Measurements from ENCODE around the gene PLCH1. TPM values are rescaled to one million over a fixed set of nuclear protein-coding genes. Genes with fewer than 3 reads are reported as not detected.

Gene PLCH1
- total RNA-seq, 1 experiment from 2014 or later: 8.9 TPM

DNA sequence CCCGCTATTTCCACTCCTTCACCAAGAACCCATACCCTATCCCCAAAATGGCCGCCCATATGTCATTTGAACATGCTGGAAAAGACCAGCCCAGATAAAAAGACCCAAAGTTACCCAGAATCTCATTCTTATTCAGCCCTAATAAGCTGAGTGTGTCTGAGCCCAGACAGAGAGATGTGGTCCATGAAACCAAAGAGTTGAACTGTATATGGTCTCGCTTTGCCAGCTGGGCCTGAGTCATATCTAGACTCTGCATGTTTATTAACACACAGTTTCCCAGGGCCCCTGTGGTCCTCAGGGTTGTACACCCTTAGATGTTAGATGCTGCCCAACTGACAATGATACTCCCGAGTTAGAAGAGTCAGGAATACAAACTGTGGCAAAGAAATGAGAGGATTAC, 249.5 kb downstream of the PLCH1 start:
- H3K27ac Mint-ChIP-seq: no peak overlapping the region
- ChIA-PET CTCF (interaction anchor here (1.6 kb wide), 1 partner anchor 311 kb away, joined by 4 read pairs; the partner anchor contains the start of gene C3orf33), POLR2A (no interaction called here)
- ATAC-seq: no peak
- no peak for TF ChIP-seq ESRRA (CRISPR knock-in tag; IDR thresholded peaks at IDR 0.05; ENCODE audit: borderline replicate concordance)
- no peak for TF ChIP-seq ZNF396 (CRISPR knock-in tag; IDR thresholded peaks at IDR 0.05; ENCODE audit: borderline replicate concordance)
- TF ChIP-seq, protein P1, sequence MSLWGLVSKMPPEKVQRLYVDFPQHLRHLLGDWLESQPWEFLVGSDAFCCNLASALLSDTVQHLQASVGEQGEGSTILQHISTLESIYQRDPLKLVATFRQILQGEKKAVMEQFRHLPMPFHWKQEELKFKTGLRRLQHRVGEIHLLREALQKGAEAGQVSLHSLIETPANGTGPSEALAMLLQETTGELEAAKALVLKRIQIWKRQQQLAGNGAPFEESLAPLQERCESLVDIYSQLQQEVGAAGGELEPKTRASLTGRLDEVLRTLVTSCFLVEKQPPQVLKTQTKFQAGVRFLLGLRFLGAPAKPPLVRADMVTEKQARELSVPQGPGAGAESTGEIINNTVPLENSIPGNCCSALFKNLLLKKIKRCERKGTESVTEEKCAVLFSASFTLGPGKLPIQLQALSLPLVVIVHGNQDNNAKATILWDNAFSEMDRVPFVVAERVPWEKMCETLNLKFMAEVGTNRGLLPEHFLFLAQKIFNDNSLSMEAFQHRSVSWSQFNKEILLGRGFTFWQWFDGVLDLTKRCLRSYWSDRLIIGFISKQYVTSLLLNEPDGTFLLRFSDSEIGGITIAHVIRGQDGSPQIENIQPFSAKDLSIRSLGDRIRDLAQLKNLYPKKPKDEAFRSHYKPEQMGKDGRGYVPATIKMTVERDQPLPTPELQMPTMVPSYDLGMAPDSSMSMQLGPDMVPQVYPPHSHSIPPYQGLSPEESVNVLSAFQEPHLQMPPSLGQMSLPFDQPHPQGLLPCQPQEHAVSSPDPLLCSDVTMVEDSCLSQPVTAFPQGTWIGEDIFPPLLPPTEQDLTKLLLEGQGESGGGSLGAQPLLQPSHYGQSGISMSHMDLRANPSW (CRISPR knock-in tag; conservative IDR thresholded peaks at IDR 0.05; ENCODE audit: low read depth): no peak
- TF ChIP-seq, protein P2, sequence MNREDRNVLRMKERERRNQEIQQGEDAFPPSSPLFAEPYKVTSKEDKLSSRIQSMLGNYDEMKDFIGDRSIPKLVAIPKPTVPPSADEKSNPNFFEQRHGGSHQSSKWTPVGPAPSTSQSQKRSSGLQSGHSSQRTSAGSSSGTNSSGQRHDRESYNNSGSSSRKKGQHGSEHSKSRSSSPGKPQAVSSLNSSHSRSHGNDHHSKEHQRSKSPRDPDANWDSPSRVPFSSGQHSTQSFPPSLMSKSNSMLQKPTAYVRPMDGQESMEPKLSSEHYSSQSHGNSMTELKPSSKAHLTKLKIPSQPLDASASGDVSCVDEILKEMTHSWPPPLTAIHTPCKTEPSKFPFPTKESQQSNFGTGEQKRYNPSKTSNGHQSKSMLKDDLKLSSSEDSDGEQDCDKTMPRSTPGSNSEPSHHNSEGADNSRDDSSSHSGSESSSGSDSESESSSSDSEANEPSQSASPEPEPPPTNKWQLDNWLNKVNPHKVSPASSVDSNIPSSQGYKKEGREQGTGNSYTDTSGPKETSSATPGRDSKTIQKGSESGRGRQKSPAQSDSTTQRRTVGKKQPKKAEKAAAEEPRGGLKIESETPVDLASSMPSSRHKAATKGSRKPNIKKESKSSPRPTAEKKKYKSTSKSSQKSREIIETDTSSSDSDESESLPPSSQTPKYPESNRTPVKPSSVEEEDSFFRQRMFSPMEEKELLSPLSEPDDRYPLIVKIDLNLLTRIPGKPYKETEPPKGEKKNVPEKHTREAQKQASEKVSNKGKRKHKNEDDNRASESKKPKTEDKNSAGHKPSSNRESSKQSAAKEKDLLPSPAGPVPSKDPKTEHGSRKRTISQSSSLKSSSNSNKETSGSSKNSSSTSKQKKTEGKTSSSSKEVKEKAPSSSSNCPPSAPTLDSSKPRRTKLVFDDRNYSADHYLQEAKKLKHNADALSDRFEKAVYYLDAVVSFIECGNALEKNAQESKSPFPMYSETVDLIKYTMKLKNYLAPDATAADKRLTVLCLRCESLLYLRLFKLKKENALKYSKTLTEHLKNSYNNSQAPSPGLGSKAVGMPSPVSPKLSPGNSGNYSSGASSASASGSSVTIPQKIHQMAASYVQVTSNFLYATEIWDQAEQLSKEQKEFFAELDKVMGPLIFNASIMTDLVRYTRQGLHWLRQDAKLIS (CRISPR knock-in tag; IDR thresholded peaks at IDR 0.05; ENCODE audit: borderline replicate concordance): no peak
- no peak for TF ChIP-seq GRHL2 (CRISPR knock-in tag; IDR thresholded peaks at IDR 0.05; ENCODE audit: insufficient replicate concordance, severe bottlenecking)
- no peak for TF ChIP-seq GTF2I (CRISPR knock-in tag; conservative IDR thresholded peaks at IDR 0.05)
- no peak for TF ChIP-seq CREB1 (CRISPR knock-in tag; IDR thresholded peaks at IDR 0.05)
- no peak for TF ChIP-seq ZBTB21 (CRISPR knock-in tag; IDR thresholded peaks at IDR 0.05; ENCODE audit: borderline replicate concordance)
- no peak for TF ChIP-seq RELA (CRISPR knock-in tag; IDR thresholded peaks at IDR 0.05; ENCODE audit: borderline replicate concordance)
- TF ChIP-seq NFE2L1 (CRISPR knock-in tag; IDR thresholded peaks at IDR 0.05): no peak
- TF ChIP-seq, protein P3, sequence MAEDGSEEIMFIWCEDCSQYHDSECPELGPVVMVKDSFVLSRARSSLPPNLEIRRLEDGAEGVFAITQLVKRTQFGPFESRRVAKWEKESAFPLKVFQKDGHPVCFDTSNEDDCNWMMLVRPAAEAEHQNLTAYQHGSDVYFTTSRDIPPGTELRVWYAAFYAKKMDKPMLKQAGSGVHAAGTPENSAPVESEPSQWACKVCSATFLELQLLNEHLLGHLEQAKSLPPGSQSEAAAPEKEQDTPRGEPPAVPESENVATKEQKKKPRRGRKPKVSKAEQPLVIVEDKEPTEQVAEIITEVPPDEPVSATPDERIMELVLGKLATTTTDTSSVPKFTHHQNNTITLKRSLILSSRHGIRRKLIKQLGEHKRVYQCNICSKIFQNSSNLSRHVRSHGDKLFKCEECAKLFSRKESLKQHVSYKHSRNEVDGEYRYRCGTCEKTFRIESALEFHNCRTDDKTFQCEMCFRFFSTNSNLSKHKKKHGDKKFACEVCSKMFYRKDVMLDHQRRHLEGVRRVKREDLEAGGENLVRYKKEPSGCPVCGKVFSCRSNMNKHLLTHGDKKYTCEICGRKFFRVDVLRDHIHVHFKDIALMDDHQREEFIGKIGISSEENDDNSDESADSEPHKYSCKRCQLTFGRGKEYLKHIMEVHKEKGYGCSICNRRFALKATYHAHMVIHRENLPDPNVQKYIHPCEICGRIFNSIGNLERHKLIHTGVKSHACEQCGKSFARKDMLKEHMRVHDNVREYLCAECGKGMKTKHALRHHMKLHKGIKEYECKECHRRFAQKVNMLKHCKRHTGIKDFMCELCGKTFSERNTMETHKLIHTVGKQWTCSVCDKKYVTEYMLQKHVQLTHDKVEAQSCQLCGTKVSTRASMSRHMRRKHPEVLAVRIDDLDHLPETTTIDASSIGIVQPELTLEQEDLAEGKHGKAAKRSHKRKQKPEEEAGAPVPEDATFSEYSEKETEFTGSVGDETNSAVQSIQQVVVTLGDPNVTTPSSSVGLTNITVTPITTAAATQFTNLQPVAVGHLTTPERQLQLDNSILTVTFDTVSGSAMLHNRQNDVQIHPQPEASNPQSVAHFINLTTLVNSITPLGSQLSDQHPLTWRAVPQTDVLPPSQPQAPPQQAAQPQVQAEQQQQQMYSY (CRISPR knock-in tag; IDR thresholded peaks at IDR 0.05): no peak
- no peak for TF ChIP-seq ZNF317 (CRISPR knock-in tag; IDR thresholded peaks at IDR 0.05; ENCODE audit: borderline replicate concordance, low read depth)
- no peaks in the 10 kb centered on the region for H3K27me3 Mint-ChIP-seq (ENCODE audit: low read depth)
- H3K4me3 Mint-ChIP-seq: no peak overlapping the region
- no peaks in the 10 kb centered on the region for H3K9me3 Mint-ChIP-seq
- DNase-seq (ENCODE audit: low spot score): no peak
- H3K4me1 Mint-ChIP-seq: peaks cover 6% of the 10 kb centered on the region; the same call in 1 of the 2 replicates
- peaks cover 14% of the 10 kb centered on the region for H3K36me3 Mint-ChIP-seq

DNA sequence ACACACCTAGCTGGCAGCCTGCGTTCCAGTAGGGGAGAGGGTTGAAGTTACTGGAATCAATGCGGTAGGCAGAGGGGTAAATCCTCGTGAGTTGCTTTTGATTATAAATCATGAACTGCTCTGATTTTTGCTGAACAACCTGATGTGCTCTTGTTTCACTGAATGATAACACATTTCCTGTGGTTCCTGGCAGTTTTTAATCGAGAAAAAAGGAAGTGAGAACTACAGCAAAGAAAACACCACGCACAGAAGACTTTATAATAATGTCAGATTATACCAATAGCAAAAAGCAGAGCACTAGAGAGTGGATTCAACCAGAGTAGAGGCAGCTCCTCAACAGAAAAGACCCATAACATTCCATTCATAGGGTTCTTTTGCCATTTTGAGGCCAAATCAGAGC, 250.5 kb downstream of the PLCH1 start:
- H3K4me3 Mint-ChIP-seq: no peak overlapping the region
- CTCF ChIA-PET: interaction anchor here (1.1 to 1.6 kb wide), 2 partner anchors 208 to 312 kb away, joined by 3 to 4 read pairs; partner anchors contain the start of gene C3orf33
- peaks cover 6% of the 10 kb centered on the region; the same call in 1 of the 2 replicates for H3K4me1 Mint-ChIP-seq
- H3K36me3 Mint-ChIP-seq: peaks cover 14% of the 10 kb centered on the region
- no peaks in the 10 kb centered on the region for H3K9me3 Mint-ChIP-seq
- no peaks in the 10 kb centered on the region for H3K27me3 Mint-ChIP-seq (ENCODE audit: low read depth)
- ATAC-seq: no peak
- POLR2A ChIA-PET: no interaction called here
- no peak overlapping the region for H3K27ac Mint-ChIP-seq
- no peak for DNase-seq (ENCODE audit: low spot score)
- TF ChIP-seq SOX15 (CRISPR knock-in tag; IDR thresholded peaks at IDR 0.05) (no peak), ETV6 (CRISPR knock-in tag; IDR thresholded peaks at IDR 0.05) (no peak), NFE2L1 (CRISPR knock-in tag; IDR thresholded peaks at IDR 0.05) (no peak), GRHL2 (CRISPR knock-in tag; IDR thresholded peaks at IDR 0.05; ENCODE audit: insufficient replicate concordance, severe bottlenecking) (no peak), NR2C2 (CRISPR knock-in tag; IDR thresholded peaks at IDR 0.05) (no peak)
- TF ChIP-seq, protein P4, sequence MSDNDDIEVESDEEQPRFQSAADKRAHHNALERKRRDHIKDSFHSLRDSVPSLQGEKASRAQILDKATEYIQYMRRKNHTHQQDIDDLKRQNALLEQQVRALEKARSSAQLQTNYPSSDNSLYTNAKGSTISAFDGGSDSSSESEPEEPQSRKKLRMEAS (CRISPR knock-in tag; IDR thresholded peaks at IDR 0.05): no peak
- TF ChIP-seq, protein P5, sequence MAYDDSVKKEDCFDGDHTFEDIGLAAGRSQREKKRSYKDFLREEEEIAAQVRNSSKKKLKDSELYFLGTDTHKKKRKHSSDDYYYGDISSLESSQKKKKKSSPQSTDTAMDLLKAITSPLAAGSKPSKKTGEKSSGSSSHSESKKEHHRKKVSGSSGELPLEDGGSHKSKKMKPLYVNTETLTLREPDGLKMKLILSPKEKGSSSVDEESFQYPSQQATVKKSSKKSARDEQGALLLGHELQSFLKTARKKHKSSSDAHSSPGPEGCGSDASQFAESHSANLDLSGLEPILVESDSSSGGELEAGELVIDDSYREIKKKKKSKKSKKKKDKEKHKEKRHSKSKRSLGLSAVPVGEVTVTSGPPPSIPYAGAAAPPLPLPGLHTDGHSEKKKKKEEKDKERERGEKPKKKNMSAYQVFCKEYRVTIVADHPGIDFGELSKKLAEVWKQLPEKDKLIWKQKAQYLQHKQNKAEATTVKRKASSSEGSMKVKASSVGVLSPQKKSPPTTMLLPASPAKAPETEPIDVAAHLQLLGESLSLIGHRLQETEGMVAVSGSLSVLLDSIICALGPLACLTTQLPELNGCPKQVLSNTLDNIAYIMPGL (CRISPR knock-in tag; IDR thresholded peaks at IDR 0.05): no peak
- TF ChIP-seq, protein P6, sequence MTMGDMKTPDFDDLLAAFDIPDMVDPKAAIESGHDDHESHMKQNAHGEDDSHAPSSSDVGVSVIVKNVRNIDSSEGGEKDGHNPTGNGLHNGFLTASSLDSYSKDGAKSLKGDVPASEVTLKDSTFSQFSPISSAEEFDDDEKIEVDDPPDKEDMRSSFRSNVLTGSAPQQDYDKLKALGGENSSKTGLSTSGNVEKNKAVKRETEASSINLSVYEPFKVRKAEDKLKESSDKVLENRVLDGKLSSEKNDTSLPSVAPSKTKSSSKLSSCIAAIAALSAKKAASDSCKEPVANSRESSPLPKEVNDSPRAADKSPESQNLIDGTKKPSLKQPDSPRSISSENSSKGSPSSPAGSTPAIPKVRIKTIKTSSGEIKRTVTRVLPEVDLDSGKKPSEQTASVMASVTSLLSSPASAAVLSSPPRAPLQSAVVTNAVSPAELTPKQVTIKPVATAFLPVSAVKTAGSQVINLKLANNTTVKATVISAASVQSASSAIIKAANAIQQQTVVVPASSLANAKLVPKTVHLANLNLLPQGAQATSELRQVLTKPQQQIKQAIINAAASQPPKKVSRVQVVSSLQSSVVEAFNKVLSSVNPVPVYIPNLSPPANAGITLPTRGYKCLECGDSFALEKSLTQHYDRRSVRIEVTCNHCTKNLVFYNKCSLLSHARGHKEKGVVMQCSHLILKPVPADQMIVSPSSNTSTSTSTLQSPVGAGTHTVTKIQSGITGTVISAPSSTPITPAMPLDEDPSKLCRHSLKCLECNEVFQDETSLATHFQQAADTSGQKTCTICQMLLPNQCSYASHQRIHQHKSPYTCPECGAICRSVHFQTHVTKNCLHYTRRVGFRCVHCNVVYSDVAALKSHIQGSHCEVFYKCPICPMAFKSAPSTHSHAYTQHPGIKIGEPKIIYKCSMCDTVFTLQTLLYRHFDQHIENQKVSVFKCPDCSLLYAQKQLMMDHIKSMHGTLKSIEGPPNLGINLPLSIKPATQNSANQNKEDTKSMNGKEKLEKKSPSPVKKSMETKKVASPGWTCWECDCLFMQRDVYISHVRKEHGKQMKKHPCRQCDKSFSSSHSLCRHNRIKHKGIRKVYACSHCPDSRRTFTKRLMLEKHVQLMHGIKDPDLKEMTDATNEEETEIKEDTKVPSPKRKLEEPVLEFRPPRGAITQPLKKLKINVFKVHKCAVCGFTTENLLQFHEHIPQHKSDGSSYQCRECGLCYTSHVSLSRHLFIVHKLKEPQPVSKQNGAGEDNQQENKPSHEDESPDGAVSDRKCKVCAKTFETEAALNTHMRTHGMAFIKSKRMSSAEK (CRISPR knock-in tag; IDR thresholded peaks at IDR 0.05; ENCODE audit: borderline replicate concordance): no peak
